Vagina (tissue), 2 donors: ENCODE results near the gene EVX2.

Experiments used
- CTCF ChIP-seq, 3 experiments: fragments of 450-650 bp in 2 of 3; fragments of 200-600 bp in 1 of 3; sonication (generic) in 1 of 3; IDR thresholded peaks; one replicate each; pipeline ENCODE4 v1.5.1; 2017 to 2019; ENCODE audit warnings: antibody characterized with exemption in 3 of 3, mild to moderate bottlenecking in 2 of 3, moderate library complexity in 2 of 3
- POLR2A ChIP-seq, 2 donors: fragments of 450-650 bp; IDR thresholded peaks; one replicate each; pipeline ENCODE4 v1.6.1; 2017; ENCODE audit warnings: antibody characterized with exemption in 2 of 2, mild to moderate bottlenecking in 2 of 2, moderate library complexity in 2 of 2
- POLR2AphosphoS5 ChIP-seq, 2 donors: sonication (generic); formaldehyde crosslinking; IDR thresholded peaks; one replicate each; pipeline ENCODE4 v1.9.0; 2017; ENCODE audit warnings: antibody characterized with exemption in 2 of 2, mild to moderate bottlenecking in 2 of 2, low read depth in 1 of 2; ENCODE audit not compliant: insufficient read depth in 1 of 2

GRCh38 chr2:176112375-176113302, 28.9 kb upstream of the EVX2 start:
- no peak for TF ChIP-seq POLR2A (IDR thresholded peaks at IDR 0.05)
- no peak for TF ChIP-seq CTCF (IDR thresholded peaks at IDR 0.05)
- TF ChIP-seq POLR2AphosphoS5 (IDR thresholded peaks at IDR 0.05; ENCODE audit: insufficient read depth in 1 of 2, low read depth in 1 of 2) = no peak
